ENCODE measurements around the gene FAM222A. TPM values are rescaled to one million over a fixed set of nuclear protein-coding genes. Genes with fewer than 3 reads are reported as not detected.

Gene FAM222A
- total RNA-seq, 1 donor from 2014 or later, result 2.5 TPM

DNA sequence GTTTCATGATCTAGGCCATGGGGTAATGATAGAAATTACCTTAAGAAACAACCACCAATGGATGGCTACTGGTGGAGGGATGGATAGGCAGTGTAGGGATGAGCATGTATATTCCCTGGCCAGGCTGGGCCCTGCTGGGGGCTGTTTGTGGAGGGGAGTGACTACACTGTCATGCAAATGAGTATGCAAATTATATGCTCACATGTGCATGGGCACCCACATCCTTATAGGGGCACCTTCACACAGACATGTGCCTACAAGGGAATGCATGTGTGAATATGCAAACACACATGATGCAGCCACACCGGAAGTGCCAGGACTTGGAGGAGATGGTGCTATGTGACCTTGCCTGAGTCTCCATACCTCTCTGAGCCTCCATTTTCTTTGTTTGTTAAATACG is 39.7 kb upstream of the FAM222A start:
- no peak overlapping the region for H3K9ac ChIP-seq
- H3F3A ChIP-seq (ENCODE audit: low read depth), result peaks cover 38% of the 10 kb centered on the region
- H3K27ac Mint-ChIP-seq, result no peak overlapping the region
- H3K9me3 Mint-ChIP-seq, result no peaks in the 10 kb centered on the region
- DNase-seq (ENCODE audit: low spot score), result no peak
- peaks cover 54% of the 10 kb centered on the region for H3K4me1 ChIP-seq
- H3K4me1 Mint-ChIP-seq, result peaks cover 34% of the 10 kb centered on the region
- H3K4me2 ChIP-seq, result no peak overlapping the region
- H3K9me3 ChIP-seq (ENCODE audit: low read depth), result no peaks in the 10 kb centered on the region
- no peak overlapping the region for H3K4me3 ChIP-seq
- peak overlapping the region; percentile 27 for H3K4me3 Mint-ChIP-seq
- no peak overlapping the region for H2AFZ ChIP-seq (replicated peaks)
- no peak overlapping the region for H3K27ac ChIP-seq
- H3K27me3 ChIP-seq, result no peaks in the 10 kb centered on the region
- H4K20me1 ChIP-seq (ENCODE audit: low read depth), result no peaks in the 10 kb centered on the region
- H3K79me2 ChIP-seq (ENCODE audit: low read depth), result no peaks in the 10 kb centered on the region
- TF ChIP-seq, protein P1, sequence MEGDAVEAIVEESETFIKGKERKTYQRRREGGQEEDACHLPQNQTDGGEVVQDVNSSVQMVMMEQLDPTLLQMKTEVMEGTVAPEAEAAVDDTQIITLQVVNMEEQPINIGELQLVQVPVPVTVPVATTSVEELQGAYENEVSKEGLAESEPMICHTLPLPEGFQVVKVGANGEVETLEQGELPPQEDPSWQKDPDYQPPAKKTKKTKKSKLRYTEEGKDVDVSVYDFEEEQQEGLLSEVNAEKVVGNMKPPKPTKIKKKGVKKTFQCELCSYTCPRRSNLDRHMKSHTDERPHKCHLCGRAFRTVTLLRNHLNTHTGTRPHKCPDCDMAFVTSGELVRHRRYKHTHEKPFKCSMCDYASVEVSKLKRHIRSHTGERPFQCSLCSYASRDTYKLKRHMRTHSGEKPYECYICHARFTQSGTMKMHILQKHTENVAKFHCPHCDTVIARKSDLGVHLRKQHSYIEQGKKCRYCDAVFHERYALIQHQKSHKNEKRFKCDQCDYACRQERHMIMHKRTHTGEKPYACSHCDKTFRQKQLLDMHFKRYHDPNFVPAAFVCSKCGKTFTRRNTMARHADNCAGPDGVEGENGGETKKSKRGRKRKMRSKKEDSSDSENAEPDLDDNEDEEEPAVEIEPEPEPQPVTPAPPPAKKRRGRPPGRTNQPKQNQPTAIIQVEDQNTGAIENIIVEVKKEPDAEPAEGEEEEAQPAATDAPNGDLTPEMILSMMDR (IDR thresholded peaks at IDR 0.05), result no peak
- TF ChIP-seq EZH2 (IDR thresholded peaks at IDR 0.05) (no peak), EZH2phosphoT487 (IDR thresholded peaks at IDR 0.05) (no peak)
- no peaks in the 10 kb centered on the region for H3K36me3 Mint-ChIP-seq
- H3K27me3 Mint-ChIP-seq (ENCODE audit: insufficient read depth, low read depth), result peaks cover 23% of the 10 kb centered on the region
- no peaks in the 10 kb centered on the region for H3K36me3 ChIP-seq

DNA sequence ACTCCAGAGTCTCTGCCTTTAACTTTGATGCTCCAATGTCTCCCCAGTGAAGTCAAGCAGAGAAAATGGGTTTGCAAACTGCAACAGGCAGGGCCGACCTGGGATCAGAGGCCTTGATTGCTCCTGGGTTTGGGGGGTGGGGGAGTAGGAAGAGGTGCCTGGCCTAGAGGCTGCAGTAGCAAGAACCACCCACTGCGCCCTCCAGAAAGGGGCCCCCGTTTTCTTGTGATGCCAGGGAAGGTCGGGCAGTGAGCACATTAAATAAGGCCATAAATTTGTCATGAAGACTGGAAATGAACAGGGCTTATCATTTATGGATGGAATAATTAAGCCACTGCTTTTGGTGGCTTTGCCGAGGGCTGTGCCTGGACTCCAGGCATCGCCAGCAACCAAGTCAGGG is 38.2 kb upstream of the FAM222A start:
- no peaks in the 10 kb centered on the region for H3K27me3 ChIP-seq
- H3K9me3 ChIP-seq (ENCODE audit: low read depth), result no peaks in the 10 kb centered on the region
- H2AFZ ChIP-seq (replicated peaks), result no peak overlapping the region
- no peaks in the 10 kb centered on the region for H3K36me3 ChIP-seq
- H3K4me3 ChIP-seq, result no peak overlapping the region
- TF ChIP-seq EZH2 (IDR thresholded peaks at IDR 0.05) (no peak), EZH2phosphoT487 (IDR thresholded peaks at IDR 0.05) (no peak)
- TF ChIP-seq, protein P1 (IDR thresholded peaks at IDR 0.05), result no peak
- Mint-ChIP-seq H3K9me3 (no peaks in the 10 kb centered on the region), H3K4me1 (peaks cover 40% of the 10 kb centered on the region), H3K27ac (no peak overlapping the region), H3K27me3 (ENCODE audit: insufficient read depth, low read depth) (peaks cover 25% of the 10 kb centered on the region), H3K36me3 (no peaks in the 10 kb centered on the region), H3K4me3 (no peak overlapping the region)
- H3F3A ChIP-seq (ENCODE audit: low read depth), result peaks cover 50% of the 10 kb centered on the region
- no peak overlapping the region for H3K4me2 ChIP-seq
- H4K20me1 ChIP-seq (ENCODE audit: low read depth), result no peaks in the 10 kb centered on the region
- no peak overlapping the region for H3K9ac ChIP-seq
- no peak for DNase-seq (ENCODE audit: low spot score)
- no peaks in the 10 kb centered on the region for H3K79me2 ChIP-seq (ENCODE audit: low read depth)
- peaks cover 62% of the 10 kb centered on the region for H3K4me1 ChIP-seq
- H3K27ac ChIP-seq, result no peak overlapping the region

DNA sequence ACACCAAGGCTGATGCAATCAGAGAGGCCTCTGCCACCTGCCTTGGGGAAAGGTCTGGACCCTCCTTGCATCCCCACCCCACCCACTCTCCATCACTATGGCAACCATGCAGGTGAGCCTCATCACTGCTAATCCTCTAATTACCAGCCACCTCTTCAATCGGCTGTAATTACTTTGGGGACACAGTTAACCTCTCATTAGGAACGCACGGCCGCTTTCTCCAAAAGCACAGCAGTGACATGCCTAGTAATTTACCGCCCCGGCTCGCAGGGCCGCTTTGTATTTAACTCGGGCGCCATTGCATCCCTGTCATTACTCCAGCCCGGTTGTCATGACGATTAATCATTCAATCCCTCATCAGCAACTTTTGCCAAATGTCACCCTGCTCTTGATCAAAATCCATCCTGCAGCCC is 36.3 kb upstream of the FAM222A start:
- Histone ChIP-seq H3K27me3 (no peaks in the 10 kb centered on the region), H2AFZ (replicated peaks) (no peak overlapping the region), H3F3A (ENCODE audit: low read depth) (peaks cover 42% of the 10 kb centered on the region), H4K20me1 (ENCODE audit: low read depth) (no peaks in the 10 kb centered on the region), H3K27ac (peak overlapping the region; percentile 61), H3K36me3 (no peaks in the 10 kb centered on the region), H3K79me2 (ENCODE audit: low read depth) (no peaks in the 10 kb centered on the region), H3K4me3 (no peak overlapping the region), H3K9ac (no peak overlapping the region), H3K4me2 (peak overlapping the region; percentile 60), H3K9me3 (ENCODE audit: low read depth) (no peaks in the 10 kb centered on the region), H3K4me1 (peaks cover 50% of the 10 kb centered on the region)
- Mint-ChIP-seq H3K4me3 (no peak overlapping the region), H3K27ac (peak overlapping the region; percentile 42), H3K27me3 (ENCODE audit: insufficient read depth, low read depth) (peaks cover 21% of the 10 kb centered on the region), H3K4me1 (peaks cover 40% of the 10 kb centered on the region), H3K36me3 (no peaks in the 10 kb centered on the region), H3K9me3 (no peaks in the 10 kb centered on the region)
- TF ChIP-seq, protein P1 (IDR thresholded peaks at IDR 0.05), result no peak
- no peak for TF ChIP-seq EZH2 (IDR thresholded peaks at IDR 0.05)
- TF ChIP-seq EZH2phosphoT487 (IDR thresholded peaks at IDR 0.05), result peak; percentile 97
- DNase-seq (ENCODE audit: low spot score), result peak; percentile 97
